WTC11 (cell line): ENCODE data around the gene DGKG. TPM values are rescaled to one million over a fixed set of nuclear protein-coding genes. Genes with fewer than 3 reads are reported as not detected.

Experiments
- ATAC-seq: fragments of 200-7000 bp; cut with Tn5 transposase; 2 replicates; pipeline ENCODE4 v1.10.0; 2021; ENCODE audit warnings: mild to moderate bottlenecking, moderate library complexity
- CTCF ChIA-PET: fragments of 300-600 bp; sonication (Branson Sonifier 250); formaldehyde crosslinking; loops from one replicate; lab custom pipeline; 2021; ENCODE audit warnings: antibody characterized with exemption; lab: Charles Lee
- POLR2A ChIA-PET: fragments of 350-600 bp; sonication (Branson Sonifier 250); formaldehyde crosslinking; loops from one replicate; lab custom pipeline; 2021; ENCODE audit warnings: antibody characterized with exemption; lab: Charles Lee
- DNase-seq: peaks from one replicate; pipeline ENCODE4 v3.0.0; 2021; ENCODE audit warnings: low spot score
- H3K27ac Mint-ChIP-seq: 2 replicates; pipeline ENCODE4 v1.8.0; 2021; ENCODE audit warnings: mixed read lengths
- H3K27me3 Mint-ChIP-seq: 2 replicates; pipeline ENCODE4 v1.8.0; 2021; ENCODE audit warnings: low read depth, mild to moderate bottlenecking, moderate library complexity, mixed read lengths
- H3K36me3 Mint-ChIP-seq: 2 replicates; pipeline ENCODE4 v1.8.0; 2021; ENCODE audit warnings: mixed read lengths
- H3K4me1 Mint-ChIP-seq: 2 replicates; pipeline ENCODE4 v1.8.0; 2022; ENCODE audit warnings: mixed read lengths
- H3K4me3 Mint-ChIP-seq: 2 replicates; pipeline ENCODE4 v1.8.0; 2021; ENCODE audit warnings: mild to moderate bottlenecking, moderate library complexity, mixed read lengths
- H3K9me3 Mint-ChIP-seq: 2 replicates; pipeline ENCODE4 v1.8.0; 2021; ENCODE audit warnings: mixed read lengths
- ARID4B ChIP-seq: sonication (generic); formaldehyde crosslinking; IDR thresholded peaks from 2 replicates; pipeline ENCODE4 v1.8.0; 2023; ENCODE audit warnings: missing genetic modification reagents, mild to moderate bottlenecking, borderline replicate concordance
- ELF4 ChIP-seq: sonication (generic); formaldehyde crosslinking; IDR thresholded peaks from 2 replicates; pipeline ENCODE4 v1.8.1; 2022; ENCODE audit warnings: low read depth, mild to moderate bottlenecking, moderate library complexity, missing genetic modification reagents
- JAZF1 ChIP-seq: fragments of 250-450 bp; sonication (Bioruptor Pico); IDR thresholded peaks from 2 replicates; pipeline ENCODE4 v1.9.0; 2021; ENCODE audit warnings: moderate library complexity, mild to moderate bottlenecking, inconsistent platforms
- NFATC4 ChIP-seq: fragments of 250-450 bp; sonication (Bioruptor Pico); IDR thresholded peaks from 2 replicates; pipeline ENCODE4 v1.9.0; 2021; ENCODE audit warnings: mild to moderate bottlenecking
- NFE2L1 ChIP-seq: sonication (generic); formaldehyde crosslinking; IDR thresholded peaks from 2 replicates; pipeline ENCODE4 v1.8.1; 2023; ENCODE audit warnings: missing genetic modification reagents
- ZNF121 ChIP-seq: sonication (generic); formaldehyde crosslinking; IDR thresholded peaks from 2 replicates; pipeline ENCODE4 v1.8.0; 2023; ENCODE audit warnings: missing genetic modification reagents
- ZNF423 ChIP-seq: fragments of 250-450 bp; sonication (Bioruptor Pico); IDR thresholded peaks from 2 replicates; pipeline ENCODE4 v2.1.2; 2022; ENCODE audit warnings: mild to moderate bottlenecking, moderate library complexity
- total RNA-seq: library from RNA; stranded (reverse); gene quantifications from 3 replicates; pipeline ENCODE4 v1.2.3, GENCODE V29; 2021
- TF ChIP-seq, protein P1 (sequence below): fragments of 250-450 bp; sonication (Bioruptor Pico); IDR thresholded peaks from 2 replicates; pipeline ENCODE4 v1.8.0; 2021; ENCODE audit warnings: mild to moderate bottlenecking
- TF ChIP-seq, protein P2 (sequence below): sonication (generic); formaldehyde crosslinking; conservative IDR thresholded peaks from 2 replicates; pipeline ENCODE4 v1.8.1; 2023; ENCODE audit warnings: mild to moderate bottlenecking, low read depth, missing genetic modification reagents, moderate library complexity
- TF ChIP-seq, protein P3 (sequence below): sonication (generic); formaldehyde crosslinking; IDR thresholded peaks from 2 replicates; pipeline ENCODE4 v1.8.0; 2022; ENCODE audit warnings: mild to moderate bottlenecking, missing genetic modification reagents

Gene DGKG
- total RNA-seq, 1 experiment from 2014 or later = 0.92 TPM

- no peak for DNase-seq
- Mint-ChIP-seq H3K36me3 (no peaks in the 10 kb centered on the region), H3K4me3 (peak overlapping the region; percentile 73), H3K27ac (no peak overlapping the region), H3K27me3 (peaks cover 69% of the 10 kb centered on the region), H3K4me1 (peaks cover 14% of the 10 kb centered on the region), H3K9me3 (no peaks in the 10 kb centered on the region)
- no peak for TF ChIP-seq ELF4 (CRISPR knock-in tag)
- TF ChIP-seq ARID4B (CRISPR knock-in tag) = no peak
- TF ChIP-seq, protein P1, sequence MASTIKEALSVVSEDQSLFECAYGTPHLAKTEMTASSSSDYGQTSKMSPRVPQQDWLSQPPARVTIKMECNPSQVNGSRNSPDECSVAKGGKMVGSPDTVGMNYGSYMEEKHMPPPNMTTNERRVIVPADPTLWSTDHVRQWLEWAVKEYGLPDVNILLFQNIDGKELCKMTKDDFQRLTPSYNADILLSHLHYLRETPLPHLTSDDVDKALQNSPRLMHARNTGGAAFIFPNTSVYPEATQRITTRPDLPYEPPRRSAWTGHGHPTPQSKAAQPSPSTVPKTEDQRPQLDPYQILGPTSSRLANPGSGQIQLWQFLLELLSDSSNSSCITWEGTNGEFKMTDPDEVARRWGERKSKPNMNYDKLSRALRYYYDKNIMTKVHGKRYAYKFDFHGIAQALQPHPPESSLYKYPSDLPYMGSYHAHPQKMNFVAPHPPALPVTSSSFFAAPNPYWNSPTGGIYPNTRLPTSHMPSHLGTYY (CRISPR knock-in tag) = no peak
- TF ChIP-seq, protein P2, sequence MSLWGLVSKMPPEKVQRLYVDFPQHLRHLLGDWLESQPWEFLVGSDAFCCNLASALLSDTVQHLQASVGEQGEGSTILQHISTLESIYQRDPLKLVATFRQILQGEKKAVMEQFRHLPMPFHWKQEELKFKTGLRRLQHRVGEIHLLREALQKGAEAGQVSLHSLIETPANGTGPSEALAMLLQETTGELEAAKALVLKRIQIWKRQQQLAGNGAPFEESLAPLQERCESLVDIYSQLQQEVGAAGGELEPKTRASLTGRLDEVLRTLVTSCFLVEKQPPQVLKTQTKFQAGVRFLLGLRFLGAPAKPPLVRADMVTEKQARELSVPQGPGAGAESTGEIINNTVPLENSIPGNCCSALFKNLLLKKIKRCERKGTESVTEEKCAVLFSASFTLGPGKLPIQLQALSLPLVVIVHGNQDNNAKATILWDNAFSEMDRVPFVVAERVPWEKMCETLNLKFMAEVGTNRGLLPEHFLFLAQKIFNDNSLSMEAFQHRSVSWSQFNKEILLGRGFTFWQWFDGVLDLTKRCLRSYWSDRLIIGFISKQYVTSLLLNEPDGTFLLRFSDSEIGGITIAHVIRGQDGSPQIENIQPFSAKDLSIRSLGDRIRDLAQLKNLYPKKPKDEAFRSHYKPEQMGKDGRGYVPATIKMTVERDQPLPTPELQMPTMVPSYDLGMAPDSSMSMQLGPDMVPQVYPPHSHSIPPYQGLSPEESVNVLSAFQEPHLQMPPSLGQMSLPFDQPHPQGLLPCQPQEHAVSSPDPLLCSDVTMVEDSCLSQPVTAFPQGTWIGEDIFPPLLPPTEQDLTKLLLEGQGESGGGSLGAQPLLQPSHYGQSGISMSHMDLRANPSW (CRISPR knock-in tag) = no peak
- TF ChIP-seq NFATC4 (CRISPR knock-in tag) = no peak
- TF ChIP-seq NFE2L1 (CRISPR knock-in tag) = no peak
- no peak for TF ChIP-seq ZNF423 (CRISPR knock-in tag)
- CTCF ChIA-PET = interaction anchor here (0.7 to 1.0 kb wide), 2 partner anchors 178 kb away, joined by 3 to 6 read pairs; no protein-coding TSS in a partner anchor
- ATAC-seq = no peak
- POLR2A ChIA-PET = no interaction called here
Observed at GRCh38 chr3:186362537-186362842, 456 bp upstream of the DGKG start.

DNA sequence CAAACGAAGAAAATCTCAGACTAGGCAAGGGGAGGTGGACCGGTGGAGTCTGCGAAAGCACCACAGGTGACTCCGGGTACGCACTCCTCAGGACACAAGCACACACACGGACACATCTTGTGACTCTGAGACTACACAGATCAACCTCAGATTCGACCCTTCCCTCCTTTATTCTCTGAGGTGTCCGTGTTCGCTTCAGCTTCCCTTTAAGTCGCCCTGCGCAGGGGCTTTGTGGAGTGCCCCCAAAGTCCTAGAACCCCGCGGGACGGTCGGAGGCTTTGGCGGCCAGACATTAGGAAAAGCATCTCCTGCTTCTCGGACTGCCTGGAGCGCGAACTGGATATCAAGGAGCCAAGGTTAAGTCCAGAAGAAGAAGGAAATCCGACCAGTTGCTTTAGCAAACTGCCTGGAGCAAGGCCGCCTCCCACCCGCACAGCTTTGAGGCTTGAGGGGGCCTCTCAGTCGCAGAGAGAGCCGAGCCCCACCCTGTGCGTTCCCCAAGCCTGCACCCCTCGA lies 730 bp downstream of the DGKG start:
- Mint-ChIP-seq H3K36me3 (no peaks in the 10 kb centered on the region), H3K27me3 (peaks cover 72% of the 10 kb centered on the region)

More for the DNA sequence above, 730 bp downstream of the DGKG start:
- H3K4me3 Mint-ChIP-seq = peak overlapping the region; percentile 73
- H3K4me1 Mint-ChIP-seq = peaks cover 14% of the 10 kb centered on the region
- ATAC-seq = peak; percentile 11; the same call in 1 of the 2 replicates
- H3K9me3 Mint-ChIP-seq = no peaks in the 10 kb centered on the region
- no peak for TF ChIP-seq ARID4B (CRISPR knock-in tag)
- TF ChIP-seq ZNF121 (CRISPR knock-in tag) = no peak
- TF ChIP-seq NFATC4 (CRISPR knock-in tag) = no peak
- TF ChIP-seq JAZF1 (CRISPR knock-in tag) = no peak
- TF ChIP-seq, protein P3, sequence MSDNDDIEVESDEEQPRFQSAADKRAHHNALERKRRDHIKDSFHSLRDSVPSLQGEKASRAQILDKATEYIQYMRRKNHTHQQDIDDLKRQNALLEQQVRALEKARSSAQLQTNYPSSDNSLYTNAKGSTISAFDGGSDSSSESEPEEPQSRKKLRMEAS (CRISPR knock-in tag) = peak; percentile 9; the same call in 1 of the 2 replicates
- POLR2A ChIA-PET = no interaction called here
- DNase-seq = no peak
- no peak overlapping the region for H3K27ac Mint-ChIP-seq
- CTCF ChIA-PET = interaction anchor here (1.0 to 1.5 kb wide), 2 partner anchors 179 to 418 kb away, joined by 3 to 6 read pairs; no protein-coding TSS in a partner anchor
